Activated B cell treated with CpG ODN at 0.5 μM for 24 hours (primary cell): ENCODE measurements around the gene ROPN1. TPM values are rescaled to one million over a fixed set of nuclear protein-coding genes. Genes with fewer than 3 reads are reported as not detected.
"Not testable (repeated sequence)": the region's sequence is repeated elsewhere in the genome, so short reads cannot be mapped to it uniquely, and the experiment has no call there.

ENCODE experiments used
- ATAC-seq: fragments of 200-7000 bp; cut with Tn5 transposase; one replicate; pipeline ENCODE4 v1.10.0; 2021; ENCODE audit warnings: low read depth, mild to moderate bottlenecking, moderate library complexity
- CTCF ChIA-PET: fragments of 350-600 bp; sonication (Branson Sonifier 250); formaldehyde crosslinking; loops from one replicate; lab custom pipeline; 2021; ENCODE audit warnings: antibody characterized with exemption; lab: Charles Lee
- POLR2A ChIA-PET: fragments of 350-600 bp; sonication (Branson Sonifier 250); formaldehyde crosslinking; loops from one replicate; lab custom pipeline; 2021; ENCODE audit warnings: antibody characterized with exemption; lab: Charles Lee
- DNase-seq: peaks from one replicate; pipeline ENCODE4 v3.0.0; 2022
- H3K27ac Mint-ChIP-seq: one replicate; pipeline ENCODE4 v1.8.0; 2020; ENCODE audit warnings: mixed read lengths
- H3K27me3 Mint-ChIP-seq: one replicate; pipeline ENCODE4 v1.8.0; 2021; ENCODE audit warnings: mixed read lengths
- H3K36me3 Mint-ChIP-seq: one replicate; pipeline ENCODE4 v1.8.0; 2021; ENCODE audit warnings: low read depth, mixed read lengths
- H3K4me1 Mint-ChIP-seq: one replicate; pipeline ENCODE4 v1.8.0; 2021; ENCODE audit warnings: mixed read lengths
- H3K4me3 Mint-ChIP-seq: one replicate; pipeline ENCODE4 v1.8.0; 2020; ENCODE audit warnings: mild to moderate bottlenecking, mixed read lengths
- H3K9me3 Mint-ChIP-seq: one replicate; pipeline ENCODE4 v1.8.0; 2020; ENCODE audit warnings: mixed read lengths
- CTCF ChIP-seq: fragments of 200-600 bp; IDR thresholded peaks from one replicate; pipeline ENCODE4 v1.8.0; 2022; ENCODE audit warnings: antibody characterized with exemption, mild to moderate bottlenecking
- intact Hi-C: fragments of 100-400 bp; cut with micrococcal nuclease; formaldehyde crosslinking; loops from one replicate; pipeline ENCODE4 v1.15.1; 2024
- total RNA-seq: library from RNA; stranded (reverse); gene quantifications from 2 replicates; pipeline ENCODE4 v1.2.3, GENCODE V29; 2022

The ROPN1 gene
- total RNA-seq, 1 donor from 2014 or later = not detected

GRCh38 chr3:124007186-124007585 is 15.3 kb upstream of the ROPN1 start:
- H3K36me3 Mint-ChIP-seq = no peaks in the 10 kb centered on the region
- peaks cover 37% of the 10 kb centered on the region for H3K27me3 Mint-ChIP-seq
- no peak overlapping the region for H3K4me3 Mint-ChIP-seq
- H3K9me3 Mint-ChIP-seq = no peaks in the 10 kb centered on the region
- no peak for ATAC-seq
- no peak for DNase-seq
- H3K4me1 Mint-ChIP-seq = no peaks in the 10 kb centered on the region
- POLR2A ChIA-PET = no interaction called here
- no peak overlapping the region for H3K27ac Mint-ChIP-seq
- no peak for TF ChIP-seq CTCF
- intact Hi-C loops = no loop called here
- CTCF ChIA-PET = no interaction called here

GRCh38 chr3:124002405-124003079 is 10.6 kb upstream of the ROPN1 start:
- CTCF ChIA-PET, H3K4me1 Mint-ChIP-seq, H3K9me3 Mint-ChIP-seq, DNase-seq, intact Hi-C loops, H3K27ac Mint-ChIP-seq, H3K4me3 Mint-ChIP-seq, H3K36me3 Mint-ChIP-seq, POLR2A ChIA-PET, ATAC-seq: not testable (repeated sequence)
- H3K27me3 Mint-ChIP-seq = peaks cover 43% of the 10 kb centered on the region

GRCh38 chr3:124001366-124001765 is 9.4 kb upstream of the ROPN1 start:
- H3K36me3 Mint-ChIP-seq, DNase-seq, intact Hi-C loops, POLR2A ChIA-PET, H3K27ac Mint-ChIP-seq, CTCF ChIA-PET, ATAC-seq, H3K4me3 Mint-ChIP-seq, H3K4me1 Mint-ChIP-seq, H3K9me3 Mint-ChIP-seq: not testable (repeated sequence)
- peaks cover 41% of the 10 kb centered on the region for H3K27me3 Mint-ChIP-seq

GRCh38 chr3:123997543-123997942 is 5.6 kb upstream of the ROPN1 start:
- no peak for TF ChIP-seq CTCF
- ChIA-PET CTCF (no interaction called here), POLR2A (no interaction called here)
- Mint-ChIP-seq H3K27me3 (peaks cover 28% of the 10 kb centered on the region), H3K9me3 (peaks cover 4% of the 10 kb centered on the region), H3K36me3 (no peaks in the 10 kb centered on the region), H3K27ac (no peak overlapping the region), H3K4me1 (no peaks in the 10 kb centered on the region), H3K4me3 (no peak overlapping the region)
- ATAC-seq (no peak), DNase-seq (no peak)
- intact Hi-C loops = no loop called here

GRCh38 chr3:123993818-123994217 is 1.9 kb upstream of the ROPN1 start:
- no peak for TF ChIP-seq CTCF
- no peak for DNase-seq
- ChIA-PET CTCF (no interaction called here), POLR2A (no interaction called here)
- intact Hi-C loops = no loop called here
- H3K4me3 Mint-ChIP-seq = no peak overlapping the region
- H3K27ac Mint-ChIP-seq = no peak overlapping the region
- no peak for ATAC-seq
- H3K4me1 Mint-ChIP-seq = peaks cover 2% of the 10 kb centered on the region
- H3K9me3 Mint-ChIP-seq = peaks cover 4% of the 10 kb centered on the region
- H3K36me3 Mint-ChIP-seq = no peaks in the 10 kb centered on the region
- H3K27me3 Mint-ChIP-seq = peaks cover 26% of the 10 kb centered on the region

- Mint-ChIP-seq H3K27ac (no peak overlapping the region), H3K27me3 (peaks cover 28% of the 10 kb centered on the region), H3K9me3 (no peaks in the 10 kb centered on the region), H3K4me1 (no peaks in the 10 kb centered on the region), H3K4me3 (no peak overlapping the region), H3K36me3 (no peaks in the 10 kb centered on the region)
- ATAC-seq (no peak), DNase-seq (no peak)
- TF ChIP-seq CTCF = no peak
- POLR2A ChIA-PET = no interaction called here
- intact Hi-C loops = no loop called here
- CTCF ChIA-PET = no interaction called here
Measured at GRCh38 chr3:123986427-123986826, 5.5 kb downstream of the ROPN1 start.
